Caco-2 (cell line): ENCODE data around the gene SERPINB12. TPM values are rescaled to one million over a fixed set of nuclear protein-coding genes. Genes with fewer than 3 reads are reported as not detected.

Source experiments
- BruUV-seq: library from RNA; stranded (reverse); fragments of 400-500 nt; replicated peaks from 2 replicates; lab custom pipeline; 2021; lab: Mats Ljungman, UMichigan
- CTCF ChIA-PET: fragments of 300-600 bp; sonication (Branson Sonifier 250); formaldehyde crosslinking; loops from one replicate; lab custom pipeline; 2022; ENCODE audit warnings: antibody characterized with exemption; lab: Charles Lee
- POLR2A ChIA-PET: fragments of 300-600 bp; sonication (Branson Sonifier 250); formaldehyde crosslinking; loops from one replicate; lab custom pipeline; 2022; ENCODE audit warnings: antibody characterized with exemption; lab: Charles Lee
- DNase-seq, 2 experiments: peaks; one replicate each; pipeline versions ENCODE4 v3.0.0 to v3.0.0-alpha.2; 2020 to 2022
- H3K27me3 ChIP-seq: replicated peaks from 2 replicates; pipeline ENCODE4 v1.6.0; 2011; ENCODE audit warnings: low read length; ENCODE audit not compliant: control insufficient read depth, insufficient read depth
- H3K36me3 ChIP-seq: 2 replicates; pipeline ENCODE4 v1.5.1; 2011; ENCODE audit warnings: low read length; ENCODE audit not compliant: control insufficient read depth, insufficient read depth
- H3K4me1 ChIP-seq: fragments of 250-450 bp; sonication (Bioruptor Pico); 2 replicates; pipeline ENCODE4 v1.5.1; 2020; ENCODE audit warnings: mild to moderate bottlenecking
- H3K4me3 ChIP-seq: 2 replicates; pipeline ENCODE4 v1.5.1; 2011; ENCODE audit warnings: low read depth, mild to moderate bottlenecking, control low read depth, low read length
- H3K9me3 ChIP-seq: fragments of 250-450 bp; sonication (Bioruptor Pico); 2 replicates; pipeline ENCODE4 v1.5.1; 2020; ENCODE audit warnings: mild to moderate bottlenecking, moderate library complexity
- H3K27ac Mint-ChIP-seq: one replicate; pipeline ENCODE4 v1.8.0; 2022; ENCODE audit warnings: mixed read lengths; ENCODE audit not compliant: unreplicated experiment
- H3K27me3 Mint-ChIP-seq: one replicate; pipeline ENCODE4 v1.8.0; 2022; ENCODE audit warnings: mixed read lengths; ENCODE audit not compliant: insufficient read depth, unreplicated experiment
- H3K36me3 Mint-ChIP-seq: one replicate; pipeline ENCODE4 v1.8.0; 2022; ENCODE audit warnings: mild to moderate bottlenecking, mixed read lengths; ENCODE audit not compliant: insufficient read depth, unreplicated experiment
- H3K4me1 Mint-ChIP-seq: one replicate; pipeline ENCODE4 v1.8.0; 2022; ENCODE audit warnings: low read depth, mixed read lengths; ENCODE audit not compliant: unreplicated experiment
- H3K4me3 Mint-ChIP-seq: one replicate; pipeline ENCODE4 v1.8.0; 2022; ENCODE audit warnings: mild to moderate bottlenecking, moderate library complexity, mixed read lengths; ENCODE audit not compliant: unreplicated experiment
- H3K9me3 Mint-ChIP-seq: one replicate; pipeline ENCODE4 v1.8.0; 2022; ENCODE audit warnings: mixed read lengths; ENCODE audit not compliant: unreplicated experiment
- intact Hi-C: fragments of 100-400 bp; cut with micrococcal nuclease; formaldehyde crosslinking; loops from one replicate; pipeline ENCODE4 v1.10.0; 2022; ENCODE audit not compliant: unreplicated experiment
- total RNA-seq: library from RNA; stranded (reverse); gene quantifications from 2 replicates; pipeline ENCODE4 v1.2.3, GENCODE V29; 2022
- TF ChIP-seq, protein P1 (sequence below), 2 experiments: fragments of 200-600 bp in 1 of 2; IDR thresholded peaks; 1 replicate in 1 of 2; 2 replicates in 1 of 2; pipeline versions ENCODE4 v1.5.1 to v1.8.0; 2011 to 2022; ENCODE audit warnings: antibody characterized with exemption in 1 of 2, control low read depth in 1 of 2, inconsistent platforms in 1 of 2, low read depth in 1 of 2, low read length in 1 of 2, mild to moderate bottlenecking in 1 of 2, moderate library complexity in 1 of 2; ENCODE audit not compliant: insufficient read depth in 1 of 2, severe bottlenecking in 1 of 2, unreplicated experiment in 1 of 2

Gene SERPINB12
- total RNA-seq, 1 experiment from 2014 or later = not detected

DNA sequence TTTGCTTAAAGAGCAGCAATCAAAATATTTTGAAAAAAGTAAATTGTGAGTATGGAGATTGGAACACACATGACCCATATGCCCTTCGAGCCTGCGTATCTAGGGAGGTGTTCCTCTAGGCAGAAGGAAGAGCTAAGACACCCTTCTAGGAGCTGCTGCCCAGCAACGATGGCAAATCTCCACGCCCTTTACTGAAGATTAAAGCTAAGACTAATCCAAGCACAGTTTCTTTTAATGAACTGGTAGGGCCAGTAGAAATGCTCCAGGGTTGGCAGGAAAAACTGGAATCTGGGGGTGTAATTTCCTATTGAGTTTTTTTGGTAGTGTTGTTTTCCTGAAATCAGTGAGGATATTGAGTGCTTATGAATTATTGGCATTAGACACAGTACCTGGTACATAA is 44.3 kb downstream of the SERPINB12 start:
- Histone ChIP-seq H3K27me3 (no peaks in the 10 kb centered on the region), H3K4me3 (no peak overlapping the region), H3K9me3 (no peaks in the 10 kb centered on the region), H3K4me1 (no peaks in the 10 kb centered on the region), H3K36me3 (no peaks in the 10 kb centered on the region)
- Mint-ChIP-seq H3K9me3 (no peaks in the 10 kb centered on the region), H3K4me1 (no peaks in the 10 kb centered on the region), H3K36me3 (no peaks in the 10 kb centered on the region), H3K27me3 (no peaks in the 10 kb centered on the region), H3K27ac (no peak overlapping the region), H3K4me3 (no peak overlapping the region)
- TF ChIP-seq, protein P1, sequence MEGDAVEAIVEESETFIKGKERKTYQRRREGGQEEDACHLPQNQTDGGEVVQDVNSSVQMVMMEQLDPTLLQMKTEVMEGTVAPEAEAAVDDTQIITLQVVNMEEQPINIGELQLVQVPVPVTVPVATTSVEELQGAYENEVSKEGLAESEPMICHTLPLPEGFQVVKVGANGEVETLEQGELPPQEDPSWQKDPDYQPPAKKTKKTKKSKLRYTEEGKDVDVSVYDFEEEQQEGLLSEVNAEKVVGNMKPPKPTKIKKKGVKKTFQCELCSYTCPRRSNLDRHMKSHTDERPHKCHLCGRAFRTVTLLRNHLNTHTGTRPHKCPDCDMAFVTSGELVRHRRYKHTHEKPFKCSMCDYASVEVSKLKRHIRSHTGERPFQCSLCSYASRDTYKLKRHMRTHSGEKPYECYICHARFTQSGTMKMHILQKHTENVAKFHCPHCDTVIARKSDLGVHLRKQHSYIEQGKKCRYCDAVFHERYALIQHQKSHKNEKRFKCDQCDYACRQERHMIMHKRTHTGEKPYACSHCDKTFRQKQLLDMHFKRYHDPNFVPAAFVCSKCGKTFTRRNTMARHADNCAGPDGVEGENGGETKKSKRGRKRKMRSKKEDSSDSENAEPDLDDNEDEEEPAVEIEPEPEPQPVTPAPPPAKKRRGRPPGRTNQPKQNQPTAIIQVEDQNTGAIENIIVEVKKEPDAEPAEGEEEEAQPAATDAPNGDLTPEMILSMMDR (IDR thresholded peaks at IDR 0.05; ENCODE audit: insufficient read depth in 1 of 2, low read depth in 1 of 2, low read length in 1 of 2, severe bottlenecking in 1 of 2, unreplicated experiment in 1 of 2) = no peak
- intact Hi-C loops = no loop called here
- ChIA-PET POLR2A (no interaction called here), CTCF (no interaction called here)
- BruUV-seq = no TSS peak
- no peak for DNase-seq

DNA sequence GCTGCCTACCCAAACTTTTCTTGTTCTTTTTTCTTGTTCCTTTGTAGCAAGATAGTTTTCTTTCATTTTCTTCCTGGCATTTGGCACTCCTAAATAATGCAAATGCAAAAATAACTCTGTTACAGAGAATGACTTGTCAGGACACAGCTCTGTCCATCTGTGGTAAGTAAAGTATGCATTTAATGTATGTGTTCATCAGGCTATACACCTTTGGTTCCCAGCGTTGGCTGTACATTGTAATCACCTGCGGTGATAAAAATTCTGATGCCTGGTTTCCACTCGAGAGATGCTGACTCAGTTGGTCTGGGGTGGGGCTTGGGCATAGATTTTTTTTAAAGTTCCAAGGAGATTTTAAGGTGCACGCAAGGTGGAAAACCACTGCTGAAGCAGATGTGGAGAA is 44.8 kb downstream of the SERPINB12 start, which contains the start of gene SERPINB13:
SERPINB13 (plus strand) TSS at position 378 of the 400 bp plus-strand sequence. CDS start 1,325 bp downstream, outside the sequence.
- ChIA-PET POLR2A (no interaction called here), CTCF (no interaction called here)

DNA sequence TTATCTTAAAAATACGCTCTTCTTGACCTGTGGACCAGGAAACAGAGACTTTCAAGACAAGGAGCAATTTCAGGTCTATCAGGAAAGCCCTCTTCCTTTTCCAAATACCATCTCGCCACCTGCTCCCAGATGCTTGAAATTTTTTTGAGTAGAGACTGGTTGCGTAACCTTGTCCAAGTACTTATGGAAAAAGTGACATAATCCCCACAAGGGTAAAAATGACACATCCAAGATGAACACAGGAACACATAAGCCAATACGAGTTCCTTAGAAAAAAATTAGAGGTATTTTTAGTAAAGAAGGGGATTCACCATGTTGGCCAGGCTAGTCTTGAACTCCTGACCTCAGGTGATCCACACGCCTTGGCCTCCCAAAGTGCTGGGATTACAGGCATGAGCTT is 46.7 kb downstream of the SERPINB12 start:
- TF ChIP-seq, protein P1 (IDR thresholded peaks at IDR 0.05; ENCODE audit: insufficient read depth in 1 of 2, low read depth in 1 of 2, low read length in 1 of 2, severe bottlenecking in 1 of 2, unreplicated experiment in 1 of 2) = no peak
- BruUV-seq = no TSS peak
- Histone ChIP-seq H3K4me1 (no peaks in the 10 kb centered on the region), H3K36me3 (no peaks in the 10 kb centered on the region), H3K4me3 (no peak overlapping the region), H3K9me3 (no peaks in the 10 kb centered on the region), H3K27me3 (no peaks in the 10 kb centered on the region)
- DNase-seq = peak in 1 of 2 experiments; percentile 0
- CTCF ChIA-PET = interaction anchor here (0.6 kb wide), 1 partner anchor 72 kb away, joined by 3 read pairs; no protein-coding TSS in a partner anchor
- Mint-ChIP-seq H3K36me3 (no peaks in the 10 kb centered on the region), H3K4me3 (no peak overlapping the region), H3K27ac (no peak overlapping the region), H3K9me3 (no peaks in the 10 kb centered on the region), H3K4me1 (no peaks in the 10 kb centered on the region), H3K27me3 (no peaks in the 10 kb centered on the region)
- intact Hi-C loops = no loop called here
- POLR2A ChIA-PET = no interaction called here

More for the DNA sequence above, 44.8 kb downstream of the SERPINB12 start, which contains the start of gene SERPINB13:
- Mint-ChIP-seq H3K9me3 (no peaks in the 10 kb centered on the region), H3K27me3 (no peaks in the 10 kb centered on the region), H3K4me1 (no peaks in the 10 kb centered on the region), H3K27ac (no peak within 1 kb of the TSS), H3K4me3 (no peak within 1 kb of the TSS), H3K36me3 (no peaks in the 10 kb centered on the region)
- Histone ChIP-seq H3K27me3 (no peaks in the 10 kb centered on the region), H3K4me3 (no peak within 1 kb of the TSS), H3K36me3 (no peaks in the 10 kb centered on the region), H3K4me1 (no peaks in the 10 kb centered on the region), H3K9me3 (no peaks in the 10 kb centered on the region)
- BruUV-seq = no TSS peak
- intact Hi-C loops = no loop called here
- TF ChIP-seq, protein P1 (IDR thresholded peaks at IDR 0.05; ENCODE audit: insufficient read depth in 1 of 2, low read depth in 1 of 2, low read length in 1 of 2, severe bottlenecking in 1 of 2, unreplicated experiment in 1 of 2) = no peak
- DNase-seq = no peak
